Esophagus squamous epithelium (tissue), 4 donors: Measurements from ENCODE around the gene TCP11L2.

Experiments
- POLR2A ChIP-seq, 4 donors: fragments of 450-650 bp; IDR thresholded peaks; one replicate each; pipeline ENCODE4 v1.6.1; 2017; ENCODE audit warnings: antibody characterized with exemption in 4 of 4, mild to moderate bottlenecking in 4 of 4, moderate library complexity in 3 of 4
- TF ChIP-seq, protein P1 (sequence below), 6 experiments: fragments of 450-650 bp in 4 of 6; fragments of 200-600 bp in 2 of 6; sonication (generic) in 2 of 6; IDR thresholded peaks; one replicate each; pipeline ENCODE4 v1.5.1; 2016 to 2019; ENCODE audit warnings: antibody characterized with exemption in 6 of 6, mild to moderate bottlenecking in 4 of 6, moderate library complexity in 4 of 6

DNA sequence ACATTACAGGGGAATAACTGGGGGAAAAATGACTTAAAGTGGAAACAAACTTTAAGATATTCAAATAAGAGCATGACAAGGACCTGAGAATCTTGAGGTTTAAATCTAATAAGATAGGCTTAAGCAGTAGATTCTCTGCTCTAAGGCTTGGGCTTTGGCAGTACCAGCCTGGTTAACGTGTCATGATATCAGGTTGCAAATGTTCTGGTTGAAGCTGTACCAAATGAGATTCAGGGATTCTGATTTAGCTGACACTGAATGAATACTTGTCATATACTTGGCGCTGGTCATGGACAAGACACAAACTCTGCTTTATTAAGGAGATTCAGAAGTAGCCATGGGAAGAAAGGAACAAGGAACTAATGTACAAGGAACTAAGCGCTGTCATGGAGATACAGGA, 6.1 kb downstream of the TCP11L2 start:
- TF ChIP-seq, protein P1, sequence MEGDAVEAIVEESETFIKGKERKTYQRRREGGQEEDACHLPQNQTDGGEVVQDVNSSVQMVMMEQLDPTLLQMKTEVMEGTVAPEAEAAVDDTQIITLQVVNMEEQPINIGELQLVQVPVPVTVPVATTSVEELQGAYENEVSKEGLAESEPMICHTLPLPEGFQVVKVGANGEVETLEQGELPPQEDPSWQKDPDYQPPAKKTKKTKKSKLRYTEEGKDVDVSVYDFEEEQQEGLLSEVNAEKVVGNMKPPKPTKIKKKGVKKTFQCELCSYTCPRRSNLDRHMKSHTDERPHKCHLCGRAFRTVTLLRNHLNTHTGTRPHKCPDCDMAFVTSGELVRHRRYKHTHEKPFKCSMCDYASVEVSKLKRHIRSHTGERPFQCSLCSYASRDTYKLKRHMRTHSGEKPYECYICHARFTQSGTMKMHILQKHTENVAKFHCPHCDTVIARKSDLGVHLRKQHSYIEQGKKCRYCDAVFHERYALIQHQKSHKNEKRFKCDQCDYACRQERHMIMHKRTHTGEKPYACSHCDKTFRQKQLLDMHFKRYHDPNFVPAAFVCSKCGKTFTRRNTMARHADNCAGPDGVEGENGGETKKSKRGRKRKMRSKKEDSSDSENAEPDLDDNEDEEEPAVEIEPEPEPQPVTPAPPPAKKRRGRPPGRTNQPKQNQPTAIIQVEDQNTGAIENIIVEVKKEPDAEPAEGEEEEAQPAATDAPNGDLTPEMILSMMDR (IDR thresholded peaks at IDR 0.05): no peak
- no peak for TF ChIP-seq POLR2A (IDR thresholded peaks at IDR 0.05)
